BLaER1 treated with 17β-estradiol and CSF1 and Interleukin-3, amounts not matched to agents 10 nM and 100 nM (cell line): ENCODE results near the gene REP15.

ENCODE experiments used
- H3K27ac ChIP-seq, 11 experiments: shearing (Covaris generic); formaldehyde crosslinking; 2 replicates each; pipeline ENCODE4 v1.8.1; 2022
- H3K27me3 ChIP-seq, 11 experiments: shearing (Covaris generic); formaldehyde crosslinking; 2 replicates each; pipeline ENCODE4 v1.8.1; 2022
- H3K36me3 ChIP-seq, 11 experiments: shearing (Covaris generic); formaldehyde crosslinking; 2 replicates each; pipeline ENCODE4 v1.8.1; 2022
- H3K4me1 ChIP-seq, 10 experiments: shearing (Covaris generic); formaldehyde crosslinking; 2 replicates each; pipeline ENCODE4 v1.8.1; 2022
- H3K4me2 ChIP-seq, 11 experiments: shearing (Covaris generic); formaldehyde crosslinking; 2 replicates each; pipeline ENCODE4 v1.8.1; 2022
- H3K4me3 ChIP-seq, 10 experiments: shearing (Covaris generic); formaldehyde crosslinking; 2 replicates each; pipeline ENCODE4 v1.8.1; 2022
- H3K9ac ChIP-seq, 11 experiments: shearing (Covaris generic); formaldehyde crosslinking; 2 replicates each; pipeline ENCODE4 v1.8.1; 2022
- H3K9me3 ChIP-seq, 11 experiments: shearing (Covaris generic); formaldehyde crosslinking; replicated peaks in 1 of 11; 2 replicates each; pipeline ENCODE4 v1.8.1; 2022
- H4K20me1 ChIP-seq, 11 experiments: shearing (Covaris generic); formaldehyde crosslinking; 2 replicates each; pipeline ENCODE4 v1.8.1; 2022
- Cebpa-rat ChIP-seq, 11 experiments: shearing (Covaris generic); IDR thresholded peaks; 2 replicates each; pipeline ENCODE4 v1.8.1; 2022

REP15 gene

GRCh38 chr12:27667540-27667939, 28.7 kb upstream of the REP15 start:
- TF ChIP-seq Cebpa-rat (IDR thresholded peaks at IDR 0.05), result no peak
- no peak overlapping the region for H3K4me3 ChIP-seq
- peaks cover 41 to 94% (median 71%) of the 10 kb centered on the region in 11 experiments for H3K36me3 ChIP-seq
- no peak overlapping the region for H3K27ac ChIP-seq
- peaks cover 0 to 23% (median 2%) of the 10 kb centered on the region in 10 experiments; a peak in 15 of 20 replicates for H3K4me1 ChIP-seq
- H3K9me3 ChIP-seq, result no peaks in the 10 kb centered on the region
- H3K9ac ChIP-seq, result no peak overlapping the region
- H3K27me3 ChIP-seq, result no peaks in the 10 kb centered on the region
- peak overlapping the region in 2 of 11 experiments; percentile 15 to 36; a peak in 1 of 22 replicates for H3K4me2 ChIP-seq
- no peaks in the 10 kb centered on the region for H4K20me1 ChIP-seq

GRCh38 chr12:27672051-27672450, 24.2 kb upstream of the REP15 start:
- Histone ChIP-seq H3K4me1 (peaks cover 0 to 21% (median 14%) of the 10 kb centered on the region in 10 experiments; a peak in 17 of 20 replicates), H3K4me2 (no peak overlapping the region; a peak in 1 of 22 replicates), H3K4me3 (no peak overlapping the region), H3K27ac (no peak overlapping the region), H3K36me3 (peaks cover 27 to 81% (median 54%) of the 10 kb centered on the region in 11 experiments), H3K27me3 (no peaks in the 10 kb centered on the region), H3K9me3 (no peaks in the 10 kb centered on the region), H4K20me1 (no peaks in the 10 kb centered on the region), H3K9ac (no peak overlapping the region)
- TF ChIP-seq Cebpa-rat (IDR thresholded peaks at IDR 0.05), result no peak

DNA sequence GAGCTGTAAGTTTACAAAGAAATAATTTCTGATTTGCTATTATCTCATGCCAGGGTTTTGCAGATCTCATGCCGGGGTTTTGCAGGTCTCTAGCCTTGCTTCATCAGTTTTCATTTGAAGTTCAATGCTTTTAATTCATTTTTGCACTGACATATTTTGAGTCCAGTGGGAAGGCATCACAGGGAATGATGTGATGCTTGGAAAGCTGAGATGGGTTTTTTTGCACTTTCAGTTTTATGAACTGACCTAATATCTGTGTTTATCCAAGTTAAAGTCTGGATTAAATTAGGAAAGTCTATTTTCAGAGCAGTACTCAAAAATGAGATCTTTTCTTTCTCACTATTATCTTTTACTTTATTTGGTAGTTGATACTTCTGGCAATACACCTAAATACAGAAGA, 23.6 kb upstream of the REP15 start:
- H3K4me1 ChIP-seq, result peaks cover 0 to 15% (median 13%) of the 10 kb centered on the region in 10 experiments; a peak in 17 of 20 replicates
- peaks cover 27 to 81% (median 54%) of the 10 kb centered on the region in 11 experiments for H3K36me3 ChIP-seq
- no peaks in the 10 kb centered on the region for H4K20me1 ChIP-seq
- no peak overlapping the region for H3K4me3 ChIP-seq
- no peaks in the 10 kb centered on the region for H3K27me3 ChIP-seq
- H3K9ac ChIP-seq, result no peak overlapping the region
- no peak for TF ChIP-seq Cebpa-rat (IDR thresholded peaks at IDR 0.05)
- no peaks in the 10 kb centered on the region for H3K9me3 ChIP-seq
- H3K4me2 ChIP-seq, result peak overlapping the region in 6 of 11 experiments; percentile 5 to 48 (median 38); a peak in 8 of 22 replicates
- H3K27ac ChIP-seq, result no peak overlapping the region

GRCh38 chr12:27673101-27673718, 23.0 kb upstream of the REP15 start:
- TF ChIP-seq Cebpa-rat (IDR thresholded peaks at IDR 0.05), result no peak
- H3K4me1 ChIP-seq, result peaks cover 0 to 14% (median 12%) of the 10 kb centered on the region in 10 experiments; a peak in 16 of 20 replicates
- peak overlapping the region in 6 of 11 experiments; percentile 5 to 48 (median 38); a peak in 10 of 22 replicates for H3K4me2 ChIP-seq
- H3K9ac ChIP-seq, result peak overlapping the region in 1 of 11 experiments; percentile 32; a peak in 2 of 22 replicates
- no peak overlapping the region for H3K27ac ChIP-seq
- no peak overlapping the region for H3K4me3 ChIP-seq
- no peaks in the 10 kb centered on the region for H3K9me3 ChIP-seq
- peaks cover 23 to 81% (median 54%) of the 10 kb centered on the region in 11 experiments for H3K36me3 ChIP-seq
- H4K20me1 ChIP-seq, result no peaks in the 10 kb centered on the region
- no peaks in the 10 kb centered on the region for H3K27me3 ChIP-seq

GRCh38 chr12:27674989-27675388, 21.3 kb upstream of the REP15 start:
- H3K4me1 ChIP-seq, result peaks cover 0 to 14% (median 12%) of the 10 kb centered on the region in 10 experiments; a peak in 11 of 20 replicates
- H3K27me3 ChIP-seq, result no peaks in the 10 kb centered on the region
- no peak overlapping the region for H3K9ac ChIP-seq
- H3K36me3 ChIP-seq, result peaks cover 36 to 81% (median 62%) of the 10 kb centered on the region in 11 experiments
- H3K4me2 ChIP-seq, result no peak overlapping the region
- no peak overlapping the region for H3K27ac ChIP-seq
- TF ChIP-seq Cebpa-rat (IDR thresholded peaks at IDR 0.05), result no peak
- 0 out of 22 replicates have a peak, but pooled peaks cover 0 to 3% (median 0%) of the 10 kb centered on the region in 11 experiments for H3K9me3 ChIP-seq
- H4K20me1 ChIP-seq, result no peaks in the 10 kb centered on the region
- no peak overlapping the region for H3K4me3 ChIP-seq

- H3K27ac ChIP-seq, result no peak overlapping the region
- H4K20me1 ChIP-seq, result no peaks in the 10 kb centered on the region
- H3K9ac ChIP-seq, result no peak overlapping the region
- peaks cover 70 to 99% (median 92%) of the 10 kb centered on the region in 11 experiments for H3K36me3 ChIP-seq
- no peaks in the 10 kb centered on the region for H3K4me1 ChIP-seq
- H3K4me3 ChIP-seq, result no peak overlapping the region
- no peak for TF ChIP-seq Cebpa-rat (IDR thresholded peaks at IDR 0.05)
- no peak overlapping the region for H3K4me2 ChIP-seq
- H3K9me3 ChIP-seq, result 0 out of 22 replicates have a peak, but pooled peaks cover 0 to 6% (median 0%) of the 10 kb centered on the region in 11 experiments
- no peaks in the 10 kb centered on the region for H3K27me3 ChIP-seq
Measured at GRCh38 chr12:27680619-27681018, 15.6 kb upstream of the REP15 start.

GRCh38 chr12:27682534-27682933, 13.7 kb upstream of the REP15 start:
- H3K36me3 ChIP-seq, result peaks cover 67 to 99% (median 87%) of the 10 kb centered on the region in 11 experiments
- H4K20me1 ChIP-seq, result no peaks in the 10 kb centered on the region
- H3K27me3 ChIP-seq, result no peaks in the 10 kb centered on the region
- H3K4me3 ChIP-seq, result no peak overlapping the region
- no peak overlapping the region for H3K27ac ChIP-seq
- TF ChIP-seq Cebpa-rat (IDR thresholded peaks at IDR 0.05), result no peak
- no peaks in the 10 kb centered on the region for H3K4me1 ChIP-seq
- no peak overlapping the region for H3K9ac ChIP-seq
- H3K9me3 ChIP-seq, result 0 out of 22 replicates have a peak, but pooled peaks cover 0 to 6% (median 0%) of the 10 kb centered on the region in 11 experiments
- H3K4me2 ChIP-seq, result no peak overlapping the region

DNA sequence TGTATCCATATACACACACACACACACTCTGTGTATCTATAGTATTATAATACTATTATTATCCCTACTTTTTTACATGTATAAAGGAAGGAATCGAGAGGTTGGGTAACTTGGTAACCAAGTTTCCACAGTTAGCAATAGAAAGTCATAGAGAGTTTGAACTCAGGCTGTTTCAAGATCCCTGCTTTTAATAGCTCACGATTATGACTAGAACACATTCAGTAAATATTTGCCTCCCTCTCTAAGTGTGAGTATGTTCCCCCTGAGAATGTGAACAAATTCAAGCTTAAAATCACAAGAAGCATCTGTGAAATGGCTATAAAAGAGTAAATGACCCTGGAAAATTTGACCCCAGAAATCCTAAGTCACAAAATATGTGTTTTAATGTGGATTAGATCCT, 11.0 kb upstream of the REP15 start:
- Histone ChIP-seq H3K4me1 (no peaks in the 10 kb centered on the region), H3K27me3 (no peaks in the 10 kb centered on the region), H3K9me3 (0 out of 22 replicates have a peak, but pooled peaks cover 0 to under 1% (median 0%) of the 10 kb centered on the region in 11 experiments), H4K20me1 (no peaks in the 10 kb centered on the region; a peak in 1 of 22 replicates), H3K4me2 (no peak overlapping the region), H3K27ac (no peak overlapping the region), H3K36me3 (peaks cover 77 to 99% (median 88%) of the 10 kb centered on the region in 11 experiments), H3K9ac (no peak overlapping the region), H3K4me3 (no peak overlapping the region)
- TF ChIP-seq Cebpa-rat (IDR thresholded peaks at IDR 0.05), result no peak

GRCh38 chr12:27686147-27686546, 10.1 kb upstream of the REP15 start:
- no peak overlapping the region for H3K9ac ChIP-seq
- H3K27me3 ChIP-seq, result no peaks in the 10 kb centered on the region
- no peaks in the 10 kb centered on the region for H3K4me1 ChIP-seq
- no peak for TF ChIP-seq Cebpa-rat (IDR thresholded peaks at IDR 0.05)
- H3K4me3 ChIP-seq, result no peak overlapping the region
- no peaks in the 10 kb centered on the region; a peak in 1 of 22 replicates for H4K20me1 ChIP-seq
- no peak overlapping the region for H3K4me2 ChIP-seq
- no peaks in the 10 kb centered on the region for H3K9me3 ChIP-seq
- H3K27ac ChIP-seq, result no peak overlapping the region
- peaks cover 77 to 99% (median 88%) of the 10 kb centered on the region in 11 experiments for H3K36me3 ChIP-seq
